ENCODE results near the gene PLCD3. TPM values are rescaled to one million over a fixed set of nuclear protein-coding genes. Genes with fewer than 3 reads are reported as not detected.

Gene PLCD3
- total RNA-seq, 2 experiments from 2014 or later = 4.2 to 4.9 TPM

DNA sequence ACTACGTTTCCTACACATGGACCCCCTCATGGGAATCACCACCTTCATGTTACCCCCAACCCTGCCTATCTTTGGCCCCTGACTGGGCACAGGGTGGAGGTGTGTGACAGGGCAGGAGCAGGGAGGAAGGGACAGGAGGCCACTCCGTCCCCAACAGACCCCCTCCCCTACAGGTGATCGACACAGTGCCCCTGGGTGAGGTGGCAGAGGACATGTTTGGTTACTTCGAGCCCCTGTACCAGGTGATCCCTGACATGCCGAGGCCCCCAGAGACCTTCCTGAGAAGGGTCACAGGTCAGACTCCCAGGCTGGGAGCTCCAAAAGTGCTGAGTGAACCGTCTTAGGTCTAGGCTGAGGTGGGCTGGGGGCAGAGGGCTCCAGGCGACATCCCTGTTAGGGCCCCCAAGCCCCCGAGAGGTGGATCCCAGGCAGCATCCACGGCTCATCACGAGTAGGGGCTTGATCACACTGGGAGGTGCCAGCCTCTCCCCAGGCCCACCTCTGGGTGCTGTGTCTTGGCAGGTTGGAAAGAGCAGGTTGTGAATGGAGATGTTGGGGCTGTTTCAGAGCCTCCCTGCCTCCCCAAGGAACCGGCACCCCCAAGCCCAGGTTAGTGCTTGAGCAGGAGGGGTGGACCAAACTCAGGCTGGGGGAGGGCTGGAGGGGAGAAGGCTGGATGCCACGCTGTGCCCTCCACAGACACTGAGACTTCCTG is 4.7 kb upstream of the PLCD3 start:
- Mint-ChIP-seq H3K27me3 (no peaks in the 10 kb centered on the region), H3K4me1 (peaks cover 12% of the 10 kb centered on the region), H3K27ac (no peak overlapping the region), H3K36me3 (peaks cover 2% of the 10 kb centered on the region), H3K4me3 (peak overlapping the region; percentile 94), H3K9me3 (no peaks in the 10 kb centered on the region)
- DNase-seq (no peak), ATAC-seq (ENCODE audit: low read depth) (no peak)
- POLR2A ChIA-PET = interaction anchor here (1.0 to 3.6 kb wide), 3 partner anchors 9 to 24 kb away, joined by 4 to 70 read pairs (median 12); partner anchors contain the start of gene HEXIM1

DNA sequence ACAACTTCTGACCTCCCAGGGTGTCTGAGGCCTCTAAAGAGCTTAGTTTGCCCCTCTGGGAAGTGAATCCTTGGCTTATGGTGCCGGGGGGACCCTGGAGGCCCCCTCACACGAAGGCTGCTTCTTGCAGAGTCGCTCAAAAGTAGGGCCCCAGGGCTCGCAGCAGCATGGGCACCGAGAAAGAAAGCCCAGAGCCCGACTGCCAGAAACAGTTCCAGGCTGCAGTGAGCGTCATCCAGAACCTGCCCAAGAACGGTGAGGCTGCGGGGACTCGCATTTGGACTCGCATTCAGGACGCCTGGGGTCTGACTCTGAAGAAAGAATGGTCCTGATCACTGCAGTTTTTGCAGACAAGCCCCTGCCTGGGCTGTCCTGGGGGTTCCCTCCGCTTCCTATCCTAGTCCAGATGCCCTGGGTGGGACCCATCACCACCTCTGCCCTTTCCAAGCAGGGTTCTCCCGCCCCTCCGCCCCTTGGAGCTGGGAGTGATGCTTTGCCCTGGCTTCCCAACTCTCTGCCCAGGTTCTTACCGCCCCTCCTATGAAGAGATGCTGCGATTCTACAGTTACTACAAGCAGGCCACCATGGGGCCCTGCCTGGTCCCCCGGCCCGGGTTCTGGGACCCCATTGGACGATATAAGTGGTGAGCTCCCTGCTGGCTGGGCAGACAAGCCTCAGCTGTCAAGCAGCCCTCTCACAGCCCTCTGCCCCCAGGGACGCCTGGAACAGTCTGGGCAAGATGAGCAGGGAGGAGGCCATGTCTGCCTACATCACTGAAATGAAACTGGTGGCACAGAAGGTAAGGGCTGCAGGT is 3.9 kb upstream of the PLCD3 start:
- Mint-ChIP-seq H3K27ac (peak overlapping the region; percentile 80), H3K4me1 (peaks cover 10% of the 10 kb centered on the region), H3K4me3 (peak overlapping the region; percentile 94), H3K36me3 (peaks cover 2% of the 10 kb centered on the region), H3K27me3 (peaks cover 3% of the 10 kb centered on the region), H3K9me3 (no peaks in the 10 kb centered on the region)
- ATAC-seq (ENCODE audit: low read depth) (no peak), DNase-seq (no peak)
- POLR2A ChIA-PET = interaction anchor here (0.8 to 3.6 kb wide), 11 partner anchors 9 to 187 kb away, joined by 3 to 70 read pairs (median 7); partner anchors contain the start of genes HEXIM1 and HEXIM2

DNA sequence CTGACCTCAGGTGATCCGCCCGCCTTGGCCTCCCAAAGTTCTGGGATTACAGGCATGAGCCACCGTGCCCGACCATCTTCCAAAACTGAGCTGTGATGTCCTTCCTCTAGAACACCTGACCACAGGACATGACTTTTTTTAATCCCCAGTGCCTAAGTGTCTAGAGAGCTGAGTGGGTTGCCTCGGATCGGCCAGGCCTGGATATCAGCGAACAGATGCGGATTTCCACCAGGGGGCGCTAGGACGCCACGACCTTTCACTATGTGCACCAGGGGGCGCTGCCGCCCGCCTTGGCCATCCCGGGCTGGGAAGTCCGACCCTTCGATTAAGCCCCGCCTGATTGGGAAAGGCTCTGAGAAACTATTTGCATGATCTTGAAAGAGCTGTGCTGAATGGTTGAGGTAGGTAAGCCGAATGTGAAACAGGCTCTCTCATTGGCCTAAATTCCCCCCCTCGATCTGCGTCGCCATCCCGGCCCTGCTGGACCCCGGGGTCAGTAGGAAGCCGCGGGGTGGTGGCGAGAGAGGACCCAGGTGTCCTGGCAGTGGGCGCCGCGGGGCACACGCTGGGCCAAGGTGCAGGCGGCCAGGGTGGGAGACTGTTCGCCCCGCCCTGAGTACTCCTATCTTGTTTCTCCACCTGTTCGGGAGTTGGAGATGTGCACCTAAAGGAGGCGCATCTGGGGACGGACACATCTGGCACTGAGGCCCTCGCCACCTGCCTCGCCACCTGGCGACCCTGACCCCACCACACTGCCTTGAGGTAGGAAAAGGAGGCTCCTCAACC is 3.1 kb upstream of the PLCD3 start, which contains the start of gene ACBD4:
TSS of gene ACBD4 (plus strand) at position 496 of the 786 bp plus-strand sequence. CDS start 458 bp downstream, outside the sequence.
- peak; percentile 91 for ATAC-seq (ENCODE audit: low read depth)
- Mint-ChIP-seq H3K9me3 (no peaks in the 10 kb centered on the region), H3K4me1 (peaks cover 8% of the 10 kb centered on the region), H3K36me3 (no peaks in the 10 kb centered on the region), H3K27ac (peak within 1 kb of the TSS; percentile 80), H3K4me3 (peak within 1 kb of the TSS; percentile 94), H3K27me3 (peaks cover 11% of the 10 kb centered on the region)
- POLR2A ChIA-PET = interaction anchor here (0.8 to 3.6 kb wide), 11 partner anchors 10 to 186 kb away, joined by 3 to 70 read pairs (median 7); partner anchors contain the start of genes HEXIM1 and HEXIM2
- DNase-seq = peak; percentile 99

DNA sequence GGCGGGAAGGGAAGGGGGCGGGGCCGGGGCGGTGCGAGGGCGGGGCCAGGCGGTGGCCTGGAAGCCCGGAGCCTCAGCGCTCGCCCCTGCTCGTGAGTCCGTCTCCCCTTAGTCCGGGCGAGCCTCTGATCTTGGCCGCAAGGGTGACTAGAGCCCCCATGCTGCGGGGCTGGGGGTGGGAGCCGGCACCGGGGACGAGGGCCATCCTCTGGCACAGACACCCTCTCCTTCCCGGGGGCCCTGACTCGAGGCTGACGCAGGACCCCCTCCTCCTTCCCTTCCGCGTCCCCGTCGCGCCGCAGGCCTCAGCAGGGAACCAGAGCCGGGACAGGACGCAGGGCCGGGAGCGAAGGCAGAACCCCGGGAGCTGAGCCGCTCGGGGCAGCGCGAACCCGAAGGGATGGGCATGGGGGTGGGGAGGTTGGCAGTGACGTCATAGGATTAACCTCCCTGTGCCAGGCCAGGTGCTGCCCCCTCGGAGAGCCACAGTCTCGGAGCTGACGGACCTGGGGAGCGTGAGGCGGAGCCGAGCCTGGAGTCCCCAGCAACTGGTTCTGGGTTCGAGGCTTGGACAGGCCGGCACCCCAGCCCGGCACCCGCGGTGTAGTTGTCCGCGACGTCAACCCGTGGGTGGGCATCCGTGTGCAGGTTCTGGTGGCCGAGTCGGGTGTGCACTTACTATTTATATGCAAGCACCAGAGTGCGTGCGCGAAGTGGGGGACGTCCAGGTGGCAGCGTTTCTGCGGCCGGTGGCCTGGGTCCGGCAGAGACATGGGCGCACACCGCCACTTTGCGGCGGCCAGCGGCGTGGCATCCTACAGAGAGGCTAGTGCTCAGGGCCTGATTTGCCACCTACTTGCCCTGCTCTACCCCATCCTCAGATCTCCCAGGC is 503 bp upstream of the PLCD3 start:
- Mint-ChIP-seq H3K4me3 (peak overlapping the region; percentile 81), H3K27me3 (peaks cover 13% of the 10 kb centered on the region), H3K27ac (peak overlapping the region; percentile 77), H3K4me1 (peaks cover 8% of the 10 kb centered on the region), H3K36me3 (no peaks in the 10 kb centered on the region), H3K9me3 (no peaks in the 10 kb centered on the region)
- DNase-seq (peak; percentile 82), ATAC-seq (ENCODE audit: low read depth) (peak; percentile 24)
- POLR2A ChIA-PET = interaction anchor here (1.0 to 1.6 kb wide), 2 partner anchors 16 to 19 kb away, joined by 3 to 4 read pairs; partner anchors contain the start of gene HEXIM1

DNA sequence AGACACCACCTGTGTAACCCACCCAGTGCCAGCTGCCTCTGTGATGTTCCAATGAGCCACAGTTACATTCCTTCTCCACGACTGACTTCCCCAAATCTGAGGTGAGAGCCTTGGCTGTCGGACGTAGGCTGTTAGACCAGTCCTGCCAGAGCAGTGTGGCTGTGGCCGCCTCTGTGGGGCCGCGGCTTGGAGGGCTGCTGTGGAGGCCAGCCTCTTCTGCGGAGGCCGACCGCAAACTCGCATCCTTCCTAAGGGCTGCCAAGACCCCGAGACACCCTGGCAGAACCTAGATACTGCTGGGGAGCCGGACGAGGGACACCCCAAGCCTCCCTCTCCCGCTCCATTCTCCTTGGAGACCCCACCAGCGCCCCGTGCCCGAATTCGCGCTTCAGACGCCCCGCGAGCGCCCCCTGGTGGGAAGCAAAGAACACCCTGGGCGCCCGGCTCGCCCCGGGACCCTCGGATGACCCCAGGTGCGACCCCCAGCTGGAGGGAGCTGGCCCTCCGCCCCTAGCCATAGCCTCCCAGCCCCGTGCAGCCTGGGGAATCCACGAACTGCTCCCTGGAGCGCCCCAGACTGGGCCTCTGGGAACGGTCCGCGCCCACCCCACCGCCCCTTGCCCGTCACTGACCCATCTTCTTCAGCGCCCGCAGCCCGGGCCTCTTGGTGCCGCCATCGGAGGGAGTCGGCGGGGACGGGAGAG is 547 bp downstream of the PLCD3 start:
- Mint-ChIP-seq H3K27me3 (peaks cover 13% of the 10 kb centered on the region), H3K9me3 (no peaks in the 10 kb centered on the region), H3K4me1 (peaks cover 8% of the 10 kb centered on the region), H3K4me3 (peak overlapping the region; percentile 64), H3K36me3 (no peaks in the 10 kb centered on the region), H3K27ac (peak overlapping the region; percentile 38)
- peak; percentile 77 for DNase-seq
- no peak for ATAC-seq (ENCODE audit: low read depth)
- POLR2A ChIA-PET = no interaction called here

DNA sequence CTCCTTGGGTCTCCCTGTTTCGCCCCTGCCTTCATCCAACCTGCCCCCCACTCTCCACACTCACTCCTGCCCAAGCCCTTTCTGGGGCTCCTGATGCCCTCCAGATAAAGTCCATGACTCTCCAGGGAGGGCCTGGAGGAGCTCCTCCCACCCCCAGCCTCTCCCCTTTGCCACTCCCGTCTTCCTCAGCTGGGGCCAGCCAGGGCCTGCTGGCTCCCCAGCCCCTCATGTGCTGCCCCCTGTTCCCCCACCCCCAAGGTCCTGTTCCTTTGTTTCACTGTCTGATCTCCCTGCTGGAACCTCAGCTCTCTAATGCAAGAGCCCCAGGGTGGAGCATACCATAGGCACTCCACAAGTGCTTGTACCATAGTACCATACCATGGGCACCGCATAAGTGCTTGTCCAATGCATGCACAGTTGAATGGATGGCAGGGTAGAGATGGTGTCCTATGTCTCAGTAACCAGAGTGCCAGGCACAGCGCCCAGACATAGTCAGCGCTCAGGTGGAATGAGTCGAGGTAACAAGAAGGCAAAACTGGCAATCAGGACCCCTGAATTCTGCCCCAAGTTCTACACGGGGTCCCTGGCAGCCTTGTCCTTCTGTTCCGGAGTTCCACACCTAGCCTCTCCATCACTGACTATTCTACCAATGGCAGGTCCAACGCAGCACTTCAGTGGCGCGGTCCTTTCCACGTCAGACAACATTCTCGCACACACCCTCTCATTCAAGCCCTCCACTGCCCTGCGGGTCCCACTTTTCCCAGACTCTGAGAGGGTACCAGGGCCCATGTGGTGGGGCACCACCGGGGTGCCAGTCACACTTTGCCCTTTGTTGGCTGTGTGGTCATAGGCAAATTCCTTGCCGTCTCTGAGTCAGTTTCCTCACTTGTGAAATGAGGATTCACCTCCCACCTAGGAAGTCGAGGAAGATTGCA is 1.4 kb downstream of the PLCD3 start:
- no peak overlapping the region for H3K27ac Mint-ChIP-seq
- peaks cover 13% of the 10 kb centered on the region for H3K27me3 Mint-ChIP-seq
- H3K4me1 Mint-ChIP-seq = peaks cover 4% of the 10 kb centered on the region
- POLR2A ChIA-PET = interaction anchor here (0.6 kb wide), 1 partner anchor 56 kb away, joined by 6 read pairs; no protein-coding TSS in a partner anchor
- DNase-seq = no peak
- H3K4me3 Mint-ChIP-seq = peak overlapping the region; percentile 64
- ATAC-seq (ENCODE audit: low read depth) = no peak
- no peaks in the 10 kb centered on the region for H3K9me3 Mint-ChIP-seq
- no peaks in the 10 kb centered on the region for H3K36me3 Mint-ChIP-seq

DNA sequence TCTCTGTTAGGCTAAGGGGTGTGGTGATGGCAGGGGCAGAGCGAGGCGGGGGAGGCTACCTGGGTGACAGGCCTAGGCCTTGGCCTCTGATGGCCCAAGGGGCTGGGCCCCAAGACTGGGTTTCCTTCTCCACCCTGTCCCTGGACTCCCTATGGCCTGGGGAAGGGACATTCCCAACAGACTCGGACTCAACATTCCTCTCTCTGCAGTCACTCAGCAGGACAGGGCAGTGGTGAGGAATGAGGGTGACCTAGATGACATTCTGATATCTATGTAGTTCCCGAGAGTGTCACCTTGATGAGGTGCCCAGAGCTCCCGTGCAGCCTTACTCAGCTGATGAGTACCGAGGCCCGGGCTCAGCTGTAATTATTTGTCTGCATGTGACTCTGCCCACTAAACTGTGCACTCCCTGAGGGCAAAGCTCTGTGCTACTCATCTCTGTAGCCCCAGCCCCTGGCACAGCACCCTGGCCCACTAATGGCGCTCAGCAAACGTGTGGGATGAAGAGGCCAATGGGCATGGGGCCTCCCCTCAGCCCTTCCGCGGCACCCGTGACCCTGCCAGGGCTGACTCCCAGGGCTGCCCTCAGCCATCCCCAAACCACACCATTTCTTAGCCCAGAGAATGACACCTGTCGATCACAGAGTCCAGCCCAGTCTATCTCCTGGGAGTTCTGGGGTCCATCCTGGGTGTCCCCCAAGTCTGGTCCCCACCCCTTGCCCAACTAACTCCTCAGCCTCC is 2.2 kb downstream of the PLCD3 start:
- POLR2A ChIA-PET = no interaction called here
- peaks cover 13% of the 10 kb centered on the region for H3K27me3 Mint-ChIP-seq
- H3K4me3 Mint-ChIP-seq = no peak overlapping the region
- DNase-seq = no peak
- H3K36me3 Mint-ChIP-seq = no peaks in the 10 kb centered on the region
- no peak overlapping the region for H3K27ac Mint-ChIP-seq
- no peak for ATAC-seq (ENCODE audit: low read depth)
- peaks cover 4% of the 10 kb centered on the region for H3K4me1 Mint-ChIP-seq
- no peaks in the 10 kb centered on the region for H3K9me3 Mint-ChIP-seq

DNA sequence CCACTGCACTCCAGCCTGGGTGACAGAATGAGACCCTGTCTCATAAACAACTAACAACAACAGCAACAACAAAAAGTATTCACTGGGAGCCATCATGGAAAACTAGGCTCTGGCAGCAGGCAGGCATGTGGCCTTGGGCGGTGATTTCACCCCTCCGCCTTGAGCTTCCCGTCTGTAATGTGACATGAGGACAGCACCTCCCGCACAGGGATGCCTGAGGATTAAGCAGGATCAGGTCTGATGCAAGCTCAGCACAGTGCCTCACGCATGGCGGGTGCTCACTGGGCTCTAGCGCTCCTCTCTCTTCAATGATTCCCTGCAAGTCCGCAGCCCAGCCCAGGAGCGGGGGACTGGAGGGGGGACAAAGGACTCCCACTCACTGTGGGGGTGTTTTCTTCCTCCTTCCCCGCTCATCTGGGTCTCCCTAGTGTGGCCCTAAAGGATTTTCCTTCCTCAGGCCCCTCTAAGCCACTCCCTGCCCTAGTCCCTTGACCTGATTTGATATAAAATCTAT is 2.8 kb downstream of the PLCD3 start:
- Mint-ChIP-seq H3K9me3 (no peaks in the 10 kb centered on the region), H3K36me3 (no peaks in the 10 kb centered on the region), H3K27me3 (peaks cover 13% of the 10 kb centered on the region), H3K4me3 (no peak overlapping the region), H3K27ac (no peak overlapping the region), H3K4me1 (peaks cover 2% of the 10 kb centered on the region)
- DNase-seq (no peak), ATAC-seq (ENCODE audit: low read depth) (no peak)
- POLR2A ChIA-PET = interaction anchor here (1.0 kb wide), 1 partner anchor 43 kb away, joined by 3 read pairs; no protein-coding TSS in a partner anchor

DNA sequence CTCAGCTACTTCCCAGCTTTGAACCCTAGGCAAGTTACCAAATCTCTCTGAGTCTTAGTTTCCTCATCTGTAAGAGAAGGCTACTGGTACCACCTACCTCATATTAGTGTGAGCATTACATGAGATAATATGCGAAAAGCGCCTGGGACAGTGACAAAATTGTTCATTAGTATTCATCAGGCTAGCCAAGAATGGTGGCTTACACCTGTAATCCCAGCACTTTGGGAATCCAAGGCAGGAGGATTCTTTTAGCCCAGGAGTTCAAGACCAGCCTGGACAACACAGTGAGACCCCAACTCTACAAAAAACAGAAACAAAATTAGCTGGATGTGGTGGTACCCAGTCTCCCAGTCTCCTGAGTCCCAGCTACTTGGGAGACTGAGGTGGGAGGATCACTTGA is 3.3 kb downstream of the PLCD3 start:
- POLR2A ChIA-PET = interaction anchor here (1.0 kb wide), 1 partner anchor 44 kb away, joined by 3 read pairs; no protein-coding TSS in a partner anchor
- DNase-seq (no peak), ATAC-seq (ENCODE audit: low read depth) (no peak)
- no peak overlapping the region for H3K4me3 Mint-ChIP-seq
- H3K9me3 Mint-ChIP-seq = no peaks in the 10 kb centered on the region
- peaks cover 13% of the 10 kb centered on the region for H3K27me3 Mint-ChIP-seq
- H3K4me1 Mint-ChIP-seq = peaks cover 2% of the 10 kb centered on the region
- no peak overlapping the region for H3K27ac Mint-ChIP-seq
- H3K36me3 Mint-ChIP-seq = no peaks in the 10 kb centered on the region

DNA sequence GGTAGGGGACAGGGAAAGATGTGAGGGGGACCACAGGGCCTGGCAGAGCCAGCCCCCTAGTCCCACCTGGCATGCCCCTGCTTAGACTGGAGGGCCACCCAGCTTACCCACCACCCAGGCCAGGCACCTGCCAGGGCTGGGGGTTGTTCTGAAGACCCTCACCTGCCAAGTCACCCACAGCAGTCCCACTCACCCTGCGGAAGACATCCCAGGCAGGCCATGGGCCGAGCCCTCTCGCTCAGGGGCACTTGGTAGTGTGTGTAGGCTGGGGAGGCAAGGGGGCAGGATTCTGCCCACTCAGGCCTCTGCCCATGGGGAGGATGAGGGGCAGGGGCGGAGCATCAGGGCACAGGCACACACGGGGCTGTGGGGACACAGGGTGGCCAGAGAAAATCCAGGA is 4.0 kb downstream of the PLCD3 start:
- POLR2A ChIA-PET = interaction anchor here (1.0 kb wide), 1 partner anchor 44 kb away, joined by 3 read pairs; no protein-coding TSS in a partner anchor
- H3K4me1 Mint-ChIP-seq = no peaks in the 10 kb centered on the region
- no peak overlapping the region for H3K27ac Mint-ChIP-seq
- no peaks in the 10 kb centered on the region for H3K9me3 Mint-ChIP-seq
- ATAC-seq (ENCODE audit: low read depth) (no peak), DNase-seq (no peak)
- H3K36me3 Mint-ChIP-seq = no peaks in the 10 kb centered on the region
- H3K27me3 Mint-ChIP-seq = peaks cover 13% of the 10 kb centered on the region
- no peak overlapping the region for H3K4me3 Mint-ChIP-seq
